Hepatocyte (in vitro differentiated cells): ENCODE results near the gene CBX6. TPM values are rescaled to one million over a fixed set of nuclear protein-coding genes. Genes with fewer than 3 reads are reported as not detected.
A peak's percentile ranks its signal among the peaks of the same experiment; 100 is the strongest.

ENCODE experiments used
- DNase-seq: peaks from one replicate; pipeline ENCODE4 v3.0.0-alpha.2; 2016; ENCODE audit warnings: low spot score
- H2AFZ ChIP-seq: fragments of 200-600 bp; sonication (generic); 2 replicates; pipeline ENCODE4 v1.6.0; 2016; ENCODE audit warnings: antibody characterized with exemption, mild to moderate bottlenecking
- H3K27ac ChIP-seq: fragments of 200-600 bp; sonication (generic); 2 replicates; pipeline ENCODE4 v1.5.1; 2016; ENCODE audit warnings: mild to moderate bottlenecking
- H3K27me3 ChIP-seq: fragments of 200-600 bp; sonication (generic); 2 replicates; pipeline ENCODE4 v1.6.1; 2016
- H3K36me3 ChIP-seq: fragments of 200-600 bp; sonication (generic); replicated peaks from 2 replicates; pipeline ENCODE4 v1.5.1; 2016; ENCODE audit warnings: low read depth; ENCODE audit not compliant: insufficient read depth
- H3K4me1 ChIP-seq: fragments of 200-600 bp; sonication (generic); 2 replicates; pipeline ENCODE4 v1.5.1; 2016; ENCODE audit warnings: mild to moderate bottlenecking, moderate library complexity; ENCODE audit not compliant: insufficient read depth
- H3K4me2 ChIP-seq: fragments of 200-600 bp; sonication (generic); 2 replicates; pipeline ENCODE4 v1.6.0; 2016
- H3K4me3 ChIP-seq: fragments of 200-600 bp; sonication (generic); 2 replicates; pipeline ENCODE4 v1.5.1; 2016; ENCODE audit warnings: mild to moderate bottlenecking
- H3K79me2 ChIP-seq: fragments of 200-600 bp; sonication (generic); 2 replicates; pipeline ENCODE4 v1.6.0; 2017; ENCODE audit warnings: mild to moderate bottlenecking
- H3K9me2 ChIP-seq: fragments of 200-600 bp; sonication (generic); replicated peaks from 2 replicates; pipeline ENCODE4 v1.6.0; 2017; ENCODE audit warnings: mild to moderate bottlenecking; ENCODE audit not compliant: insufficient read depth
- H3K9me3 ChIP-seq: fragments of 200-600 bp; sonication (generic); 2 replicates; pipeline ENCODE4 v1.5.1; 2016; ENCODE audit warnings: low read depth, mild to moderate bottlenecking
- H4K20me1 ChIP-seq: fragments of 200-600 bp; sonication (generic); 2 replicates; pipeline ENCODE4 v1.6.0; 2016; ENCODE audit warnings: mild to moderate bottlenecking; ENCODE audit not compliant: insufficient read depth, poor library complexity, severe bottlenecking
- CTCF ChIP-seq: fragments of 200-600 bp; sonication (generic); IDR thresholded peaks from 2 replicates; pipeline ENCODE4 v1.5.1; 2016; ENCODE audit warnings: antibody characterized with exemption, mild to moderate bottlenecking; ENCODE audit not compliant: poor library complexity
- EZH2 ChIP-seq: fragments of 200-600 bp; sonication (generic); IDR thresholded peaks from 2 replicates; pipeline ENCODE4 v1.6.1; 2016; ENCODE audit warnings: antibody characterized with exemption, mild to moderate bottlenecking, borderline replicate concordance
- EZH2phosphoT487 ChIP-seq: fragments of 200-600 bp; sonication (generic); IDR thresholded peaks from one replicate; pipeline ENCODE4 v1.6.1; 2018; ENCODE audit warnings: antibody characterized with exemption, mild to moderate bottlenecking, low read depth, moderate library complexity; ENCODE audit not compliant: unreplicated experiment, severe bottlenecking
- WGBS: methylation state at CpG from one replicate; pipeline ENCODE4 v1.1.6; 2016; ENCODE audit warnings: low lambda C conversion rate; ENCODE audit errors: missing lambda C conversion rate; 5-methylcytosine and 5-hydroxymethylcytosine counted together
- polyA plus RNA-seq: library from polyadenylated mRNA; unstranded; fragments of >200 nt; fragmentation: Nextera tagmentation; extraction: Ambion mirVana; gene quantifications from 2 replicates; pipeline ENCODE4 v1.2.1, GENCODE V29; 2016
- total RNA-seq: library from RNA; depleted of rRNA; stranded (reverse); fragments of >200 nt; gene quantifications from 2 replicates; pipeline ENCODE4 v1.2.3, GENCODE V29; 2014

Gene CBX6
- total and polyA plus RNA-seq, 2 experiments from 2014 or later, result 42.9 to 45.4 TPM

- DNase-seq, result peak; percentile 4
- Histone ChIP-seq H3K27ac (no peak overlapping the region), H3K79me2 (peaks cover 8% of the 10 kb centered on the region), H3K4me2 (no peak overlapping the region), H3K4me3 (no peak overlapping the region), H3K27me3 (no peaks in the 10 kb centered on the region), H3K9me2 (no peaks in the 10 kb centered on the region), H2AFZ (no peak overlapping the region), H3K9me3 (no peaks in the 10 kb centered on the region), H3K4me1 (peaks cover 3% of the 10 kb centered on the region), H3K36me3 (no peaks in the 10 kb centered on the region), H4K20me1 (peaks cover 46% of the 10 kb centered on the region)
- 96% methylated on average over 10 of the region's 12 CpGs for WGBS
- TF ChIP-seq CTCF (no peak), EZH2phosphoT487 (no peak)
These were observed 8.4 kb downstream of the CBX6 start for GRCh38 chr22:38863531-38864131.

GRCh38 chr22:38862375-38863329, 9.4 kb downstream of the CBX6 start:
- Histone ChIP-seq H3K79me2 (peaks cover 4% of the 10 kb centered on the region), H3K27me3 (no peaks in the 10 kb centered on the region), H4K20me1 (peaks cover 37% of the 10 kb centered on the region), H3K27ac (no peak overlapping the region), H3K36me3 (no peaks in the 10 kb centered on the region), H3K9me2 (no peaks in the 10 kb centered on the region), H3K4me2 (no peak overlapping the region), H3K9me3 (no peaks in the 10 kb centered on the region), H2AFZ (no peak overlapping the region), H3K4me3 (no peak overlapping the region), H3K4me1 (peaks cover 3% of the 10 kb centered on the region)
- DNase-seq, result peak; percentile 2
- no peak for TF ChIP-seq EZH2phosphoT487
- TF ChIP-seq EZH2, result no peak
- no peak for TF ChIP-seq CTCF
- WGBS, result 82% methylated on average over 14 of the region's 14 CpGs

GRCh38 chr22:38861927-38862326, 10.1 kb downstream of the CBX6 start:
- no peak overlapping the region for H3K4me3 ChIP-seq
- no peaks in the 10 kb centered on the region for H3K9me2 ChIP-seq
- no peak overlapping the region for H3K27ac ChIP-seq
- no peaks in the 10 kb centered on the region for H3K36me3 ChIP-seq
- no peak overlapping the region for H3K4me2 ChIP-seq
- H3K9me3 ChIP-seq, result no peaks in the 10 kb centered on the region
- peaks cover 4% of the 10 kb centered on the region for H3K79me2 ChIP-seq
- H2AFZ ChIP-seq, result no peak overlapping the region
- DNase-seq, result no peak
- WGBS, result 67% methylated on average over 12 of the region's 12 CpGs
- H4K20me1 ChIP-seq, result peaks cover 37% of the 10 kb centered on the region
- H3K27me3 ChIP-seq, result no peaks in the 10 kb centered on the region
- H3K4me1 ChIP-seq, result peaks cover 3% of the 10 kb centered on the region
- TF ChIP-seq EZH2phosphoT487 (no peak), CTCF (no peak), EZH2 (no peak)
